MCF 10A (cell line): ENCODE measurements around the gene HTRA3. TPM values are rescaled to one million over a fixed set of nuclear protein-coding genes. Genes with fewer than 3 reads are reported as not detected.
"Not testable (repeated sequence)": the region's sequence is repeated elsewhere in the genome, so short reads cannot be mapped to it uniquely, and the experiment has no call there.

Source experiments
- BruUV-seq: library from RNA; stranded (reverse); fragments of 400-500 nt; replicated peaks from 2 replicates; lab custom pipeline; 2021; lab: Mats Ljungman, UMichigan
- CTCF ChIA-PET: fragments of 300-600 bp; sonication (Branson Sonifier 250); formaldehyde crosslinking; extraction: SDS; loops from one replicate; lab custom pipeline; 2021; ENCODE audit warnings: antibody characterized with exemption, inconsistent platforms; lab: Yijun Ruan, JAX
- POLR2A ChIA-PET: fragments of 300-600, 350-650 bp; sonication (Branson Sonifier 250); formaldehyde crosslinking; extraction: SDS; loops from one replicate; lab custom pipeline; 2020; ENCODE audit warnings: antibody characterized with exemption, inconsistent platforms; lab: Yijun Ruan, JAX
- DNase-seq: peaks from one replicate; pipeline ENCODE4 v3.0.0-alpha.2; 2018; ENCODE audit not compliant: unreplicated experiment
- H3K27ac Mint-ChIP-seq: one replicate; pipeline ENCODE4 v1.8.0; 2022; ENCODE audit warnings: mild to moderate bottlenecking, low read depth, mixed read lengths; ENCODE audit not compliant: unreplicated experiment
- H3K27me3 Mint-ChIP-seq: one replicate; pipeline ENCODE4 v1.8.0; 2022; ENCODE audit warnings: mixed read lengths; ENCODE audit not compliant: insufficient read depth, unreplicated experiment
- H3K36me3 Mint-ChIP-seq: one replicate; pipeline ENCODE4 v1.8.0; 2022; ENCODE audit warnings: mild to moderate bottlenecking, moderate library complexity, mixed read lengths; ENCODE audit not compliant: insufficient read depth, unreplicated experiment
- H3K4me1 Mint-ChIP-seq: one replicate; pipeline ENCODE4 v1.8.0; 2022; ENCODE audit warnings: mixed read lengths; ENCODE audit not compliant: insufficient read depth, unreplicated experiment
- H3K4me3 Mint-ChIP-seq: one replicate; pipeline ENCODE4 v1.8.0; 2022; ENCODE audit warnings: mild to moderate bottlenecking, moderate library complexity, mixed read lengths; ENCODE audit not compliant: unreplicated experiment
- H3K9me3 Mint-ChIP-seq: one replicate; pipeline ENCODE4 v1.8.0; 2022; ENCODE audit warnings: mixed read lengths; ENCODE audit not compliant: unreplicated experiment
- intact Hi-C: fragments of 100-400 bp; cut with micrococcal nuclease; formaldehyde crosslinking; loops from 2 replicates; pipeline ENCODE4 v1.14.1; 2022
- total RNA-seq: library from RNA; stranded (reverse); gene quantifications from 2 replicates; pipeline ENCODE4 v1.2.3, GENCODE V29; 2022
- TF ChIP-seq, protein P1 (sequence below): fragments of 200-600 bp; IDR thresholded peaks from one replicate; pipeline ENCODE4 v1.8.0; 2022; ENCODE audit warnings: antibody characterized with exemption, mild to moderate bottlenecking; ENCODE audit not compliant: unreplicated experiment

HTRA3 gene
- total RNA-seq, 1 experiment from 2014 or later: not detected

DNA sequence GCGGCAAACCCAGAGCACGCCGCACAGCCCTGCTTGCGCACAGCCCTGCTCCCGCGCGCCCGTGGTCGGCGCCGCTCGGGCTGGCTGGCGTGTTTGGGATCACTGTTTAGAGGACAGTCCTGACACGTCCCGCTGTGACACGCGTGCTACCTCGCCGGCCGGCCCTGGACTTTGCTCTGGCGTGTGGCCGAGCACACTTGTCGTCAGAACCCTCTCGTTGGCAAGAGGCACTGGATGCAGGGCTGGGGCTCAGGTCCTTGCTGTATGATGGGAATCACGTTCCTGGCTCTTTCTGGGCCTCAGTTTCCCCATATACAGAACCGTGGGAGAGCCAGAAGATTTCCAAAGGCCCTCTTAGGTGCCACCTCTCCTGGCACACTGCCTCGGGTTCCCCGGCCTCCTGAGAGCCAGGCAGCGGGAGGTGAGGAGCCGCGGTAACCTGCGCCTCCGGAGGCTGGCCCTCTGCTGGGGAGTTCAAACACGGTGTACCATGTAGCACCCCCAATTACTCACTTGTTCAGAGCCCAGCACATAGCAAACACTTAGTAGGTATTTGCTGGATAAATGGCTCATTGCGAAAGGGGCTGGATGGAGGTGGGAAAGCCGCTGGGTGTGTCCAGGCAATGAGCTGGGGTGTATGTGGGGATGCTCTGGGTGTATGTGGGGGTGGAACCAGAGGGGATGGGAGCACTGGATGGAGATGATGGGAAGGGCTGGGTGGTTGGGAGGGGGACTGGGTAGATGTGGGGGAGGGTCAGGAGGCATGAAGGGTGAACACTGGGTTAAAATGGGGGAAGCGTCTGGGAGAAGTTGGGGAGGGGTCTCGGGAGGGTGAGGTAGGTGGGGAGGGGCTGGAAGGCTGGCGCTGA, 76.6 kb downstream of the HTRA3 start:
- TF ChIP-seq, protein P1, sequence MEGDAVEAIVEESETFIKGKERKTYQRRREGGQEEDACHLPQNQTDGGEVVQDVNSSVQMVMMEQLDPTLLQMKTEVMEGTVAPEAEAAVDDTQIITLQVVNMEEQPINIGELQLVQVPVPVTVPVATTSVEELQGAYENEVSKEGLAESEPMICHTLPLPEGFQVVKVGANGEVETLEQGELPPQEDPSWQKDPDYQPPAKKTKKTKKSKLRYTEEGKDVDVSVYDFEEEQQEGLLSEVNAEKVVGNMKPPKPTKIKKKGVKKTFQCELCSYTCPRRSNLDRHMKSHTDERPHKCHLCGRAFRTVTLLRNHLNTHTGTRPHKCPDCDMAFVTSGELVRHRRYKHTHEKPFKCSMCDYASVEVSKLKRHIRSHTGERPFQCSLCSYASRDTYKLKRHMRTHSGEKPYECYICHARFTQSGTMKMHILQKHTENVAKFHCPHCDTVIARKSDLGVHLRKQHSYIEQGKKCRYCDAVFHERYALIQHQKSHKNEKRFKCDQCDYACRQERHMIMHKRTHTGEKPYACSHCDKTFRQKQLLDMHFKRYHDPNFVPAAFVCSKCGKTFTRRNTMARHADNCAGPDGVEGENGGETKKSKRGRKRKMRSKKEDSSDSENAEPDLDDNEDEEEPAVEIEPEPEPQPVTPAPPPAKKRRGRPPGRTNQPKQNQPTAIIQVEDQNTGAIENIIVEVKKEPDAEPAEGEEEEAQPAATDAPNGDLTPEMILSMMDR: no peak
- Mint-ChIP-seq H3K4me3 (no peak overlapping the region), H3K36me3 (no peaks in the 10 kb centered on the region), H3K27me3 (no peaks in the 10 kb centered on the region), H3K27ac (no peak overlapping the region), H3K4me1 (no peaks in the 10 kb centered on the region), H3K9me3 (no peaks in the 10 kb centered on the region)
- intact Hi-C loops: no loop called here
- ChIA-PET CTCF (interaction anchor here (0.7 to 1.0 kb wide), 2 partner anchors 103 to 119 kb away, joined by 3 to 4 read pairs; no protein-coding TSS in a partner anchor), POLR2A (no interaction called here)
- no TSS peak for BruUV-seq
- no peak for DNase-seq

DNA sequence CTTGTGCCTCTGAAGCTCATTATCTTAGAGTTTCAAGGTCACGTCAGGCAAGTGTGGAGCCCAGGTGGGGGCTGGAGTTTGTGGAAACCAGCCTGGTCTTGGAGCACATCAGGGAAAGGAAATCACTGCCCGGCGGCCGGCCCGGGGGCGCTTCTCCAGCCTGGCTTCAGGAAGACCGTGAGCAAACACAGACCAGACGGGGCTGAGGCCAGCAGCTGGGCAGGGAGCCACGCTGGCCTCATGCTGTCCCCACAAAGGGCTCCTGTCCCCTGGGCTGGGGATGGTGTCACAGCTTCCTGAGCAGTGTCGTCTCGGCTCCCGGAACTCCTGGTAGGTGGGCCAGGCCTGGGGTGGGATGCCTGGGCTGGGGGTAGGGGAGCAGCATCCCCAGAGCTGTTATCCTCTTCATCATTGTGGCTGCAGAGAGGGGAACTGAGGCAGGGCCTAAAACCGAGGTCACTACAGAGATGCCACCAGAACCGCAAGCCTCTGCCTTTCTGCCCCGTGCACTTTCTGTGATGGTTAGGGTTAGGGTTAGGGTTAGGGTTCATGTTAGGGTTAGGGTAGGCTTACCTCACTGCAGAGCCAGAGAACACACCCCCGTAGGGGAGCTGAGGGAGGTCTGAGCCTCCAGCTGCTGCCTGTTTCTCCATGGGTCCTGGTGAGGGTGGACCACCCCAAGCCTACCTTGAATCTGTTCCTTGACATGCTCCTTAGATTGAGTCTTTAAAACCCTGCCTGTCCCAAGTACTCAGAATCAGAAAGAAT, 77.5 kb downstream of the HTRA3 start:
- no peaks in the 10 kb centered on the region for H3K9me3 Mint-ChIP-seq
- intact Hi-C loops: no loop called here
- H3K36me3 Mint-ChIP-seq: no peaks in the 10 kb centered on the region
- CTCF ChIA-PET: interaction anchor here (0.7 to 1.0 kb wide), 2 partner anchors 104 to 120 kb away, joined by 3 to 4 read pairs; no protein-coding TSS in a partner anchor
- no peaks in the 10 kb centered on the region for H3K4me1 Mint-ChIP-seq
- DNase-seq: no peak
- TF ChIP-seq, protein P1: no peak
- no peaks in the 10 kb centered on the region for H3K27me3 Mint-ChIP-seq
- no TSS peak for BruUV-seq
- H3K27ac Mint-ChIP-seq: no peak overlapping the region
- H3K4me3 Mint-ChIP-seq: no peak overlapping the region
- POLR2A ChIA-PET: no interaction called here

DNA sequence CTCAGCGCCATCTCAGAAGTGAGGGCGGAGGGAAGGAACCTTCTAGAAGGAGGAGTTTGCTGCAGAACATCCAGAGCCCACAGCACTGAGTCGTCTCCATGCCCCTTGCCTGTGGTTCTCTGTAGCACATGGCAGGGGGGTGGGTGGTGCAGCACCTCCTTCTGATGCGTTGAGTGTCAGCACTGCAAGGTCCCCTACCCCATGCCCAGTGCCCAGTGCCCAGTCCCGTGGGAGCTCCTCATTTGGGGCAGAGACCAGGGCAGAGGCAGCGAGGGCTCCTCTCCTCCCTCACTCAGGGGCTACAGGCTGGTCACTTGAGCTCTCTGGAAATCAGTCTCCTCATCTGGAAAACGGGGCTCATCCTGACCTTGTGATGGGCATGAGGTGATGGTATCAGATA, 78.1 kb downstream of the HTRA3 start:
- ChIA-PET POLR2A (no interaction called here), CTCF (no interaction called here)
- H3K4me3 Mint-ChIP-seq: no peak overlapping the region
- no TSS peak for BruUV-seq
- no peaks in the 10 kb centered on the region for H3K4me1 Mint-ChIP-seq
- no peak for DNase-seq
- H3K27ac Mint-ChIP-seq: no peak overlapping the region
- H3K36me3 Mint-ChIP-seq: no peaks in the 10 kb centered on the region
- TF ChIP-seq, protein P1: no peak
- intact Hi-C loops: no loop called here
- no peaks in the 10 kb centered on the region for H3K9me3 Mint-ChIP-seq
- no peaks in the 10 kb centered on the region for H3K27me3 Mint-ChIP-seq

DNA sequence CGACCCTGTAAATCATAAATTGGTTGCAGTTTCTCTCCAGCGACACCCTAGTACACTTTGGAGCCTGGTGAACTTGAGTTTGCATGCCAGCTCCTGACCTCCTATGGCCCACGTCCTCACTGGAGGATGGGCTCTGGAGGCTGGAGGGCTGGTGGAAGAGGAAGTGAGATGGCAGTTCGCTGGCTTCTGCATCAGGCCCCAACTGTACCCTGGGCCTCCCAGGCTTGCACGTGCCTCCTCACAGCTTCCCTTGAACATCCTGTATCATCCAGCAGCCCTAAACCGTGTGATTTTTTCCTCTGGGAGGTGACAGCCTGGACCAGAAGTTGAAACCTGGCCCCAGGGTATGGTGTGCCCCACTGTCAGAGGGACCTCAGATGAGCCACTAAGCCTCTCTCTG, 78.5 kb downstream of the HTRA3 start:
- no peaks in the 10 kb centered on the region for H3K9me3 Mint-ChIP-seq
- H3K36me3 Mint-ChIP-seq: no peaks in the 10 kb centered on the region
- no TSS peak for BruUV-seq
- no peak overlapping the region for H3K27ac Mint-ChIP-seq
- no peak for DNase-seq
- no peak overlapping the region for H3K4me3 Mint-ChIP-seq
- TF ChIP-seq, protein P1: no peak
- intact Hi-C loops: no loop called here
- H3K27me3 Mint-ChIP-seq: no peaks in the 10 kb centered on the region
- no peaks in the 10 kb centered on the region for H3K4me1 Mint-ChIP-seq
- ChIA-PET POLR2A (no interaction called here), CTCF (interaction anchor here (0.6 to 1.5 kb wide), 3 partner anchors 18 to 754 kb away, joined by 3 to 5 read pairs (median 4); no protein-coding TSS in a partner anchor)

DNA sequence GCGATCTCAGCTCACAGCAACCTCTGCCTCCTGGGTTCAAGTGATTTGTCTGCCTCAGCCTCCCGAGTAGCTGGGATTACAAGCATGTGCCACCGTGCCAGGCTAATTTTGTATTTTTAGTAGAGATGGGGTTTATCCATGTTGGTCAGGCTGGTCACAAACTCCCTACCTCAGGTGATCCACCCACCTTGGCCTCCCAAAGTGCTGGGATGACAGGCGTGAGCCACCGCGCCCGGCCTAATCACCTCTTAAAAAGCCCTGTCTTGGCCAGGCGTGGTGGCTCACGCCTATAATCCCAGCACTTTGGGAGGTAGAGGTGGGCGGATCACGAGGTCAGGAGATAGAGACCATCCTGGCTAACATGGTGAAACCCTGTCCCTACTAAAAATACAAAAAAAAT, 79.7 kb downstream of the HTRA3 start:
- H3K27me3 Mint-ChIP-seq: not testable (repeated sequence)
- CTCF ChIA-PET: interaction anchor here (1.5 kb wide), 1 partner anchor 82 kb away, joined by 5 read pairs; no protein-coding TSS in a partner anchor

More for the DNA sequence above, 79.7 kb downstream of the HTRA3 start:
- POLR2A ChIA-PET: interaction anchor here (0.6 kb wide), 1 partner anchor 45 kb away, joined by 3 read pairs; no protein-coding TSS in a partner anchor
- peaks cover 11% of the 10 kb centered on the region for H3K4me1 Mint-ChIP-seq
- H3K27ac Mint-ChIP-seq, BruUV-seq, H3K36me3 Mint-ChIP-seq, H3K9me3 Mint-ChIP-seq, H3K4me3 Mint-ChIP-seq, DNase-seq, intact Hi-C loops: not testable (repeated sequence)
